Measurements from ENCODE around the gene SGPP1. TPM values are rescaled to one million over a fixed set of nuclear protein-coding genes. Genes with fewer than 3 reads are reported as not detected.

Gene SGPP1
- total and polyA plus RNA-seq, 2 of the 8 experiments (the other 6 are each of a cell fraction or from before 2014, with no cell fraction given), result 5.7 to 8.1 TPM

DNA sequence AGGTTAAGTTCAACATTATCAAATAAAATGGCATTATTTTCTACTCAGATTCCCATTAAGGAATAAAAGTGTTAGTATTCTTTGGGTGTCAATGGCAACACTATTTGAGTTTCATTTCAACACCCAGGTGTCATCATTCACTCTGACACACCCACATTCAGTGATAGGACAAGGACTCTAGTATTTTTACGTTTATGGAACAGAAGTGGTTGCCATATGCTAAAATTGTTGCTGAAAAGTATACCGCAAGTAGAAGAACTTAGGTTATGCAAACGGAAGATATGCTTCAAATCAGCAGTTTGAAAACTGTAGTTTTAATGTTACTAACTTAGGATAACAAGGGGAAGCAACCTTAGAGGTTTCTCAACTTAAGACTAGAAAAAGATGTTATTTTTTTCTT lies 20.0 kb upstream of the SGPP1 start:
- Histone ChIP-seq H2BK120ac (replicated peaks; ENCODE audit: low read depth, low read length) (no peak overlapping the region), H3K4me2 (ENCODE audit: insufficient read depth in 1 of 2, low read depth in 2 of 2, low read length in 2 of 2) (no peak overlapping the region), H3K9ac (replicated peaks in 1 of 4; ENCODE audit: extremely low read depth in 1 of 4, low read depth in 3 of 4, low read length in 3 of 4) (no peak overlapping the region), H3K36me3 (ENCODE audit: control insufficient read depth in 2 of 4, insufficient read depth in 4 of 4, low read length in 3 of 4) (no peaks in the 10 kb centered on the region), H3K27me3 (replicated peaks in 1 of 4; ENCODE audit: control insufficient read depth in 3 of 4, extremely low read depth in 1 of 4, insufficient read depth in 3 of 4, low read length in 3 of 4) (no peaks in the 10 kb centered on the region), H2BK5ac (ENCODE audit: low read depth, low read length) (no peak overlapping the region), H2AFZ (ENCODE audit: low read length) (no peak overlapping the region), H3K23ac (ENCODE audit: insufficient read length) (no peak overlapping the region), H2BK12ac (ENCODE audit: low read depth, low read length) (no peak overlapping the region), H3K9me3 (ENCODE audit: insufficient read depth in 2 of 2, low read depth in 1 of 2, low read length in 1 of 2) (peaks cover 0 to 6% of the 10 kb centered on the region in 2 experiments; a peak in 1 of 4 replicates), H4K20me1 (replicated peaks in 1 of 2; ENCODE audit: control insufficient read depth in 1 of 2, insufficient read depth in 2 of 2, low read length in 2 of 2) (no peaks in the 10 kb centered on the region), H4K8ac (ENCODE audit: extremely low read depth, insufficient read depth, low read length) (no peak overlapping the region), H4K91ac (replicated peaks; ENCODE audit: insufficient read length, low read length) (no peak overlapping the region), H2AK5ac (ENCODE audit: low read depth, low read length) (no peak overlapping the region), H3K14ac (ENCODE audit: insufficient read length) (no peak overlapping the region), H3K56ac (replicated peaks; ENCODE audit: insufficient read length, low read depth, low read length) (no peak overlapping the region), H3K79me1 (ENCODE audit: low read depth, low read length) (no peaks in the 10 kb centered on the region), H3K4ac (replicated peaks; ENCODE audit: insufficient read length, low read depth, low read length) (no peak overlapping the region), H2BK15ac (ENCODE audit: low read length) (no peak overlapping the region), H3K27ac (ENCODE audit: low read depth, low read length) (no peak overlapping the region), H4K5ac (ENCODE audit: insufficient read length, low read depth, low read length) (no peak overlapping the region), H3K18ac (ENCODE audit: extremely low read depth, low read length) (no peak overlapping the region), H3K4me1 (replicated peaks in 1 of 4; ENCODE audit: control insufficient read depth in 3 of 4, insufficient read depth in 4 of 4, low read length in 3 of 4) (peaks cover 0 to 3% (median 0%) of the 10 kb centered on the region in 4 experiments; a peak in 2 of 7 replicates), H3K23me2 (ENCODE audit: low read depth, low read length) (no peaks in the 10 kb centered on the region), H3K4me3 (ENCODE audit: extremely low read depth in 1 of 4, insufficient read depth in 2 of 4, low read depth in 3 of 4, low read length in 4 of 4) (no peak overlapping the region), H3K79me2 (ENCODE audit: control insufficient read depth in 1 of 2, insufficient read depth in 2 of 2, low read length in 2 of 2) (no peaks in the 10 kb centered on the region), H2BK20ac (ENCODE audit: low read length) (no peak overlapping the region)
- 82% methylated on average over 3 of the region's 3 CpGs; no CpG with 5 or more reads in 1 of the 2 experiments for WGBS, 2 experiments (ENCODE audit: extremely low coverage in 1 of 2, insufficient coverage in 1 of 2, insufficient read length in 1 of 2, insufficient replicate concordance in 2 of 2, low coverage in 1 of 2, low lambda C conversion rate in 2 of 2, missing lambda C conversion rate in 1 of 2)
- TF ChIP-seq KDM4A (IDR thresholded peaks at IDR 0.05; ENCODE audit: low read depth, low read length, severe bottlenecking), result no peak
- no peak for TF ChIP-seq JUN (IDR thresholded peaks at IDR 0.05; ENCODE audit: low read depth, low read length)
- TF ChIP-seq CHD1 (IDR thresholded peaks at IDR 0.05; ENCODE audit: low read depth, low read length), result no peak
- no peak for TF ChIP-seq YY1 (IDR thresholded peaks at IDR 0.05; ENCODE audit: low read depth, low read length)
- no peak for TF ChIP-seq SRF (IDR thresholded peaks at IDR 0.05; ENCODE audit: low read depth, low read length)
- TF ChIP-seq TCF12 (IDR thresholded peaks at IDR 0.05; ENCODE audit: low read depth, low read length), result no peak
- TF ChIP-seq KDM5A (IDR thresholded peaks at IDR 0.05; ENCODE audit: low read length), result no peak
- no peak for TF ChIP-seq RAD21 (IDR thresholded peaks at IDR 0.05 in 1 of 2, conservative IDR thresholded peaks at IDR 0.05 in 1 of 2; ENCODE audit: low read depth in 2 of 2, low read length in 2 of 2)
- TF ChIP-seq NANOG (IDR thresholded peaks at IDR 0.05; ENCODE audit: insufficient read depth, low read depth, low read length, poor library complexity, severe bottlenecking), result no peak
- TF ChIP-seq BRCA1 (IDR thresholded peaks at IDR 0.05; ENCODE audit: low read depth, low read length), result no peak
- no peak for TF ChIP-seq HDAC6 (IDR thresholded peaks at IDR 0.05; ENCODE audit: low read depth, low read length)
- TF ChIP-seq GABPA (IDR thresholded peaks at IDR 0.05; ENCODE audit: borderline replicate concordance, insufficient read depth, low read length), result no peak
- no peak for TF ChIP-seq SP2 (IDR thresholded peaks at IDR 0.05; ENCODE audit: low read length)
- no peak for FAIRE-seq
- no peak for DNase-seq (ENCODE audit: low read depth in 1 of 2, low spot score in 2 of 2)
- ChIA-PET CTCF (ENCODE audit: partially characterized antibody) (interaction anchor here (0.8 kb wide), 1 partner anchor 11 kb away, joined by 3 read pairs; no protein-coding TSS in a partner anchor), POLR2A (ENCODE audit: partially characterized antibody) (no interaction called here)
